Measurements from ENCODE around the gene ORMDL2.
A peak's percentile ranks its signal among the peaks of the same experiment; 100 is the strongest.

Gene ORMDL2

DNA sequence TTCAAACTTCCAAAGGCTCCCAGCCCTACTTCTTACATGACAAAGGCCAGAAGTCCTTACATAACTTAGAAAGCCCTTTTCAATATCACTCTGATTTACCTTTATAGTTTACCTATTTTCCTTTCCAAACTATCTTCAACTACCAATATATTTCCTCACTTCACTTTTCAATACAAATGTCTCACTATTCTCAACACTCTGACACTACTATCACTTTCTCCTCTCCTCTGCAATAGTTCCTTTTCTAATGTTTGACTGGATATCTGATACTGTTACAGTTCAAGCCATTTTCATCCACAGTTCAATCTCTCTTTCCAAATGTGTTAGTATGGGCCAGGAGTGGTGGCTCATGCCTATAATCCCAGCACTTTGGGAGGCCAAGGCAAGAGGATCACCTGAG is 3.6 kb upstream of the ORMDL2 start:
- no peak for DNase-seq (ENCODE audit: low read depth)
- in situ Hi-C loops (cut with HindIII; ENCODE audit: low sequenced_read_pairs): no loop called here
- H3K4me3 ChIP-seq (ENCODE audit: low read depth, low read length): no peak overlapping the region
- TF ChIP-seq, protein P1, sequence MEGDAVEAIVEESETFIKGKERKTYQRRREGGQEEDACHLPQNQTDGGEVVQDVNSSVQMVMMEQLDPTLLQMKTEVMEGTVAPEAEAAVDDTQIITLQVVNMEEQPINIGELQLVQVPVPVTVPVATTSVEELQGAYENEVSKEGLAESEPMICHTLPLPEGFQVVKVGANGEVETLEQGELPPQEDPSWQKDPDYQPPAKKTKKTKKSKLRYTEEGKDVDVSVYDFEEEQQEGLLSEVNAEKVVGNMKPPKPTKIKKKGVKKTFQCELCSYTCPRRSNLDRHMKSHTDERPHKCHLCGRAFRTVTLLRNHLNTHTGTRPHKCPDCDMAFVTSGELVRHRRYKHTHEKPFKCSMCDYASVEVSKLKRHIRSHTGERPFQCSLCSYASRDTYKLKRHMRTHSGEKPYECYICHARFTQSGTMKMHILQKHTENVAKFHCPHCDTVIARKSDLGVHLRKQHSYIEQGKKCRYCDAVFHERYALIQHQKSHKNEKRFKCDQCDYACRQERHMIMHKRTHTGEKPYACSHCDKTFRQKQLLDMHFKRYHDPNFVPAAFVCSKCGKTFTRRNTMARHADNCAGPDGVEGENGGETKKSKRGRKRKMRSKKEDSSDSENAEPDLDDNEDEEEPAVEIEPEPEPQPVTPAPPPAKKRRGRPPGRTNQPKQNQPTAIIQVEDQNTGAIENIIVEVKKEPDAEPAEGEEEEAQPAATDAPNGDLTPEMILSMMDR (IDR thresholded peaks at IDR 0.05; ENCODE audit: low read depth, low read length, missing control alignments): no peak

DNA sequence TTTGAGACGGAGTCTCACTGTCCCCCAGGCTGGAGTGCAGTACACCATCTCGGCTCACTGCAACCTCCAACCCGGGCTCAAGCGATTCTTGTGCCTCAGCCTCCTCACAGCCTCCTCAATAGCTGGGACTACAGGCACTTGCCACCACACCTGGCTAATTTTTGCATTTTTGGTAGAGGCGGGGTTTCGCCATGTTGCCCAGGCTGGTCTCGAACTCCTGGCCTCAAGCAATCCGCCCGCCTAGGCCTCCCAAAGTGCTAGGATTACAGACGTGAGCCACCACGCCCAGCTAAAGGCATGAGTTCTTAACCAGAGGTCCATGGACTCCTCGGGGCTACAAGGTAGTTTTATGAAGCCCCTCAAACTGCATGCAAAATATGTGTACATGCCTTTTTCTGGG is 2.4 kb upstream of the ORMDL2 start:
- no peak for DNase-seq (ENCODE audit: low read depth)
- TF ChIP-seq, protein P1 (IDR thresholded peaks at IDR 0.05; ENCODE audit: low read depth, low read length, missing control alignments): no peak
- H3K4me3 ChIP-seq (ENCODE audit: low read depth, low read length): peak overlapping the region; percentile 6
- in situ Hi-C loops (cut with HindIII; ENCODE audit: low sequenced_read_pairs): no loop called here

DNA sequence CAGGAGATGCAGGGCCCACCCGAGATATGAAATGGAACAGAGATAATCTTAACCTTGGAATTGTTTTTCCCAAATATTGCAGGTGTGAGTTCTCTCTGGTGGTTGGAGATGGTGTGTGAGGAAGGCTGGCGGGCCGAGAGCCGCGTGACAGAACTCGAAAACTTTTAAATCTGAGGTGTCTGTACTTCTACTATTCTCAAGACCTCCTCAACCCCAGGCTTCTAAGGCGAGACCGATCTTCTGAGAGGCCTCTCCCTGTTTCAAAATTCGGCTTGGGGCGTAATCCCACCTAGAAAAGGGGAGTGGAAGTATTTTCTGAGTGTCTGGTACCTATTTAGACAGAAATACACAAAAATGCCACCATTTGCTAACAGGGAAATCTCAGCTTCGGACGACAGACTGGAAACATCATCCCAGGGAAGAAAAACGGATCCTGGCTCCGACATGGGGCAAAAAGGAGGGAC is 928 bp upstream of the ORMDL2 start:
- peak overlapping the region; percentile 74 for H3K4me3 ChIP-seq (ENCODE audit: low read depth, low read length)
- in situ Hi-C loops (cut with HindIII; ENCODE audit: low sequenced_read_pairs): no loop called here
- DNase-seq (ENCODE audit: low read depth): no peak
- TF ChIP-seq, protein P1 (IDR thresholded peaks at IDR 0.05; ENCODE audit: low read depth, low read length, missing control alignments): no peak

DNA sequence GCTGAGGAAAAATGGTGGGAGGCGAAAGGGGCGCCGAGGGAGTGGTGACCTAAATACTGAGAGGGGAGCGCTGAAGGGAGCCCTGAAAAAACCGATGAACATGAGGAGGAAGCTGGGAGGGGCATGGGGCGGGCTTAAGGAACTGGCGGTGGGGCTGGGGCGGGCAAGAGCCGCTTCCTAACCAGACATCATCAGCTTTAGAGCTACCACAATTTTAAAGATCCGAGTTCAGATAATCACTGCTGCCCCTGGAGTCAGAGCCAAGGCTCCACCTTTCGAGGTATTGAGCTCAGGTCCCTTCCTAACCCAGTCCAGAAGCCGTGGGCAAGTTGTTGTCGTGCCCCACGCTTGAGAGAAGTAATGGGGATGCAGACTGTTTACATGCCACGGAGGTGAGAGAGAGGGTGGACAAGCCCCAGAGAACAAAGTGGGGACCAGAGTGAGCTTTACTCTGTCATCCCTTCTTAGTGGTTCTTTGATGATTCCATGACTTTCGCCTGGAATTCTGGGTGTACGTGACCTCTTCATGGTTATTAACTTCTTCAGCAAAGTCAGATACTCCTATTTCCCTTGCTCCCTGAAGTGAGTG is 393 bp downstream of the ORMDL2 start:
- TF ChIP-seq, protein P1 (IDR thresholded peaks at IDR 0.05; ENCODE audit: low read depth, low read length, missing control alignments): no peak
- no peak for DNase-seq (ENCODE audit: low read depth)
- in situ Hi-C loops (cut with HindIII; ENCODE audit: low sequenced_read_pairs): no loop called here
- H3K4me3 ChIP-seq (ENCODE audit: low read depth, low read length): peak overlapping the region; percentile 74

DNA sequence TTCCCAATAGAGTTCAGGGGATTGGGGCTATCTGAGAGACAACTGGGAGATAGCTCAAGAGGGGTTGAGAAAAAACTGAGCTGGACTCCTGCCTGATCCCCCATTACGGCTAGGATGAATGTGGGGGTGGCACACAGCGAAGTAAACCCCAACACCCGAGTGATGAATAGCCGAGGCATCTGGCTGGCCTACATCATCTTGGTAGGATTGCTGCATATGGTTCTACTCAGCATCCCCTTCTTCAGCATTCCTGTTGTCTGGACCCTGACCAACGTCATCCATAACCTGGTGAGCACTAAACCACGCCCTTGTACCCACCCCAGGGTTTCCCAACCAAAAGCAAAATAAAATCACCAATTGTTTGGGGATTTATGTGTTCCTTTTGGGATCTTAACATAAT is 1.0 kb downstream of the ORMDL2 start:
- TF ChIP-seq, protein P1 (IDR thresholded peaks at IDR 0.05; ENCODE audit: low read depth, low read length, missing control alignments): no peak
- in situ Hi-C loops (cut with HindIII; ENCODE audit: low sequenced_read_pairs): no loop called here
- peak overlapping the region; percentile 74 for H3K4me3 ChIP-seq (ENCODE audit: low read depth, low read length)
- DNase-seq (ENCODE audit: low read depth): no peak

DNA sequence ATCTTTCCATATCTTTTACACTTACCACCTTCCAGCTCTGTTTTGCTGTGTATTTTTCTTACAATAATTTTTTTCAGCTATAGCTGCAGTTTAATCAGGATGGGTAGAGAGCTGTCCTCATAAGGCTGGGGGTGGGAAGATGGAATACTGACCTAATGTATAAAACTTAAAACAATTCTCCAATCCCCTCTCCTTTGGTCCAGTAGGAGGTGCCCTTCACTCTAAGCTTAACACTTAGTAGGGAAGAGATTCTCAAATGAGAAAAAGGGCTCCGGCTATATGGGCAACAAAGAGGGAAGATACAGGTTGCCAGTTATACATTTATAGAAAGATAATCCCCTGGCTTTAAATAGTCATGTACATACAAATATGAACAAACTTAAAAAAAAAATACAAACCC is 2.8 kb downstream of the ORMDL2 start:
- no peak for DNase-seq (ENCODE audit: low read depth)
- TF ChIP-seq, protein P1 (IDR thresholded peaks at IDR 0.05; ENCODE audit: low read depth, low read length, missing control alignments): peak; percentile 38
- in situ Hi-C loops (cut with HindIII; ENCODE audit: low sequenced_read_pairs): no loop called here
- H3K4me3 ChIP-seq (ENCODE audit: low read depth, low read length): no peak overlapping the region

Measured in astrocyte of the cerebellum (primary cell).